KOPT-K1 (cell line): ENCODE measurements around the gene PPIC.

Experiments used
- H3K27ac ChIP-seq: fragments of 200-600 bp; sonication (generic); 2 replicates; pipeline ENCODE4 v1.5.1; 2016; ENCODE audit warnings: antibody characterized with exemption, mild to moderate bottlenecking, low read depth, low read length; ENCODE audit not compliant: poor library complexity, severe bottlenecking
- H3K36me3 ChIP-seq: fragments of 200-600 bp; sonication (generic); 2 replicates; pipeline ENCODE4 v1.5.1; 2017; ENCODE audit warnings: antibody characterized with exemption, mild to moderate bottlenecking, low read length, moderate library complexity; ENCODE audit not compliant: insufficient read depth
- H3K9me3 ChIP-seq: fragments of 200-600 bp; sonication (generic); 2 replicates; pipeline ENCODE4 v1.5.1; 2017; ENCODE audit warnings: antibody characterized with exemption, low read length, mild to moderate bottlenecking; ENCODE audit not compliant: insufficient read depth, poor library complexity, severe bottlenecking

PPIC gene

GRCh38 chr5:123036391-123037103 lies at the start of gene PPIC:
TSS of gene PPIC (minus strand) at chr5:123036725. CDS start at chr5:123036625, 100 bp downstream.
- Histone ChIP-seq H3K36me3 (no peaks in the 10 kb centered on the region), H3K27ac (no peak within 1 kb of the TSS), H3K9me3 (peaks cover 17% of the 10 kb centered on the region)

- Histone ChIP-seq H3K27ac (no peak overlapping the region), H3K36me3 (no peaks in the 10 kb centered on the region), H3K9me3 (peaks cover 13% of the 10 kb centered on the region)
Measured at GRCh38 chr5:123085638-123086286, 49.2 kb upstream of the PPIC start.

GRCh38 chr5:123084730-123085605 lies 48.4 kb upstream of the PPIC start:
- Histone ChIP-seq H3K36me3 (no peaks in the 10 kb centered on the region), H3K9me3 (peaks cover 13% of the 10 kb centered on the region), H3K27ac (no peak overlapping the region)

- Histone ChIP-seq H3K36me3 (no peaks in the 10 kb centered on the region), H3K9me3 (peaks cover 13% of the 10 kb centered on the region), H3K27ac (no peak overlapping the region)
Measured at GRCh38 chr5:123083298-123083697, 46.8 kb upstream of the PPIC start.

- Histone ChIP-seq H3K27ac (no peak overlapping the region), H3K36me3 (no peaks in the 10 kb centered on the region), H3K9me3 (no peaks in the 10 kb centered on the region)
Measured at GRCh38 chr5:123080215-123080614, 43.7 kb upstream of the PPIC start.

- Histone ChIP-seq H3K27ac (no peak overlapping the region), H3K36me3 (no peaks in the 10 kb centered on the region), H3K9me3 (no peaks in the 10 kb centered on the region)
Measured at GRCh38 chr5:123075521-123076163, 39.1 kb upstream of the PPIC start.

GRCh38 chr5:123068368-123068938 lies 31.9 kb upstream of the PPIC start:
- no peaks in the 10 kb centered on the region for H3K9me3 ChIP-seq
- H3K27ac ChIP-seq: no peak overlapping the region
- H3K36me3 ChIP-seq: no peaks in the 10 kb centered on the region

GRCh38 chr5:123066016-123066415 lies 29.5 kb upstream of the PPIC start:
- no peaks in the 10 kb centered on the region for H3K9me3 ChIP-seq
- H3K36me3 ChIP-seq: no peaks in the 10 kb centered on the region
- no peak overlapping the region for H3K27ac ChIP-seq

- H3K36me3 ChIP-seq: no peaks in the 10 kb centered on the region
- no peaks in the 10 kb centered on the region for H3K9me3 ChIP-seq
- H3K27ac ChIP-seq: no peak overlapping the region
Measured at GRCh38 chr5:123059455-123059854, 22.9 kb upstream of the PPIC start.

- H3K9me3 ChIP-seq: no peaks in the 10 kb centered on the region
- H3K27ac ChIP-seq: no peak overlapping the region
- no peaks in the 10 kb centered on the region for H3K36me3 ChIP-seq
Measured at GRCh38 chr5:123051206-123051605, 14.7 kb upstream of the PPIC start.

- H3K27ac ChIP-seq: no peak overlapping the region
- H3K36me3 ChIP-seq: no peaks in the 10 kb centered on the region
- no peaks in the 10 kb centered on the region for H3K9me3 ChIP-seq
Measured at GRCh38 chr5:123047706-123048105, 11.2 kb upstream of the PPIC start.

GRCh38 chr5:123046222-123046621 lies 9.7 kb upstream of the PPIC start:
- Histone ChIP-seq H3K36me3 (no peaks in the 10 kb centered on the region), H3K27ac (no peak overlapping the region), H3K9me3 (no peaks in the 10 kb centered on the region)

- H3K36me3 ChIP-seq: no peaks in the 10 kb centered on the region
- no peak overlapping the region for H3K27ac ChIP-seq
- H3K9me3 ChIP-seq: no peaks in the 10 kb centered on the region
Measured at GRCh38 chr5:123044926-123045617, 8.5 kb upstream of the PPIC start.

- no peaks in the 10 kb centered on the region for H3K36me3 ChIP-seq
- peaks cover 17% of the 10 kb centered on the region for H3K9me3 ChIP-seq
Measured at GRCh38 chr5:123039673-123040072, 3.1 kb upstream of the PPIC start.

More at GRCh38 chr5:123039673-123040072, 3.1 kb upstream of the PPIC start:
- no peak overlapping the region for H3K27ac ChIP-seq
